Duodenal mucosa (tissue), 2 donors: ENCODE results near the gene MCCC1.

ENCODE experiments used
- H3K27ac ChIP-seq: one replicate; pipeline ENCODE4 v1.7.0; 2013; ENCODE audit warnings: low read depth, low read length
- H3K27me3 ChIP-seq, 2 donors: one replicate each; pipeline ENCODE4 v1.7.0; 2013; ENCODE audit warnings: low read length in 2 of 2, control low read depth in 1 of 2; ENCODE audit not compliant: insufficient read depth in 2 of 2, control insufficient read depth in 1 of 2
- H3K36me3 ChIP-seq, 2 donors: one replicate each; pipeline ENCODE4 v1.7.0; 2013; ENCODE audit warnings: low read length in 2 of 2, control low read depth in 1 of 2; ENCODE audit not compliant: insufficient read depth in 2 of 2, control insufficient read depth in 1 of 2
- H3K4me1 ChIP-seq, 2 donors: one replicate each; pipeline ENCODE4 v1.7.0; 2013; ENCODE audit warnings: low read length in 2 of 2, control low read depth in 1 of 2; ENCODE audit not compliant: insufficient read depth in 2 of 2, control insufficient read depth in 1 of 2
- H3K4me3 ChIP-seq, 2 donors: one replicate each; pipeline ENCODE4 v1.7.0; 2013; ENCODE audit warnings: low read length in 2 of 2, low read depth in 1 of 2
- H3K9ac ChIP-seq, 2 donors: one replicate each; pipeline ENCODE4 v1.7.0; 2013; ENCODE audit warnings: low read length in 2 of 2, low read depth in 1 of 2
- H3K9me3 ChIP-seq, 2 donors: one replicate each; pipeline ENCODE4 v1.7.0; 2013; ENCODE audit warnings: low read length in 2 of 2, control low read depth in 1 of 2; ENCODE audit not compliant: control insufficient read depth in 1 of 2

The MCCC1 gene

GRCh38 chr3:183031826-183032225, 67.5 kb downstream of the MCCC1 start:
- Histone ChIP-seq H3K27ac (no peak overlapping the region), H3K9ac (no peak overlapping the region), H3K27me3 (no peaks in the 10 kb centered on the region), H3K4me1 (no peaks in the 10 kb centered on the region), H3K36me3 (peaks cover 18 to 30% of the 10 kb centered on the region in 2 donors), H3K9me3 (peaks cover 6% of the 10 kb centered on the region in 2 donors), H3K4me3 (no peak overlapping the region)

- Histone ChIP-seq H3K9ac (no peak overlapping the region), H3K9me3 (peaks cover 6% of the 10 kb centered on the region in 2 donors), H3K4me1 (peaks cover 1 to 4% of the 10 kb centered on the region in 2 donors), H3K36me3 (peaks cover 14 to 19% of the 10 kb centered on the region in 2 donors), H3K4me3 (no peak overlapping the region), H3K27me3 (no peaks in the 10 kb centered on the region), H3K27ac (no peak overlapping the region)
Observed at GRCh38 chr3:183028416-183028815, 70.9 kb downstream of the MCCC1 start.

GRCh38 chr3:183027276-183027675, 72.0 kb downstream of the MCCC1 start:
- Histone ChIP-seq H3K9ac (no peak overlapping the region), H3K27ac (no peak overlapping the region), H3K36me3 (peaks cover 10 to 13% of the 10 kb centered on the region in 2 donors), H3K4me3 (no peak overlapping the region), H3K27me3 (no peaks in the 10 kb centered on the region), H3K9me3 (peaks cover 6% of the 10 kb centered on the region in 2 donors), H3K4me1 (peaks cover 6 to 13% of the 10 kb centered on the region in 2 donors)

- Histone ChIP-seq H3K9ac (no peak overlapping the region), H3K9me3 (peaks cover 0 to under 1% of the 10 kb centered on the region in 2 donors), H3K27ac (no peak overlapping the region), H3K4me1 (peaks cover 6 to 13% of the 10 kb centered on the region in 2 donors), H3K4me3 (no peak overlapping the region), H3K36me3 (peaks cover 10 to 28% of the 10 kb centered on the region in 2 donors), H3K27me3 (no peaks in the 10 kb centered on the region)
Observed at GRCh38 chr3:183022936-183023516, 76.3 kb downstream of the MCCC1 start.

GRCh38 chr3:183018421-183019192, 80.7 kb downstream of the MCCC1 start:
- H3K27ac ChIP-seq = no peak overlapping the region
- peaks cover 24 to 43% of the 10 kb centered on the region in 2 donors for H3K36me3 ChIP-seq
- no peak overlapping the region for H3K4me3 ChIP-seq
- no peaks in the 10 kb centered on the region for H3K9me3 ChIP-seq
- H3K4me1 ChIP-seq = peaks cover 6 to 10% of the 10 kb centered on the region in 2 donors
- no peaks in the 10 kb centered on the region for H3K27me3 ChIP-seq
- no peak overlapping the region for H3K9ac ChIP-seq

GRCh38 chr3:183015185-183015584, 84.1 kb downstream of the MCCC1 start:
- Histone ChIP-seq H3K4me1 (no peaks in the 10 kb centered on the region), H3K27me3 (no peaks in the 10 kb centered on the region), H3K4me3 (no peak overlapping the region), H3K27ac (no peak overlapping the region), H3K36me3 (peaks cover 14 to 31% of the 10 kb centered on the region in 2 donors), H3K9me3 (no peaks in the 10 kb centered on the region), H3K9ac (no peak overlapping the region)

- H3K4me1 ChIP-seq = no peaks in the 10 kb centered on the region
- H3K36me3 ChIP-seq = peaks cover 14 to 20% of the 10 kb centered on the region in 2 donors
- H3K9me3 ChIP-seq = no peaks in the 10 kb centered on the region
- no peak overlapping the region for H3K4me3 ChIP-seq
- H3K27me3 ChIP-seq = no peaks in the 10 kb centered on the region
- H3K9ac ChIP-seq = no peak overlapping the region
- no peak overlapping the region for H3K27ac ChIP-seq
Observed at GRCh38 chr3:183013856-183014255, 85.4 kb downstream of the MCCC1 start.

GRCh38 chr3:183013074-183013473, 86.2 kb downstream of the MCCC1 start:
- Histone ChIP-seq H3K27ac (no peak overlapping the region), H3K27me3 (no peaks in the 10 kb centered on the region), H3K9ac (no peak overlapping the region), H3K36me3 (peaks cover 14 to 19% of the 10 kb centered on the region in 2 donors), H3K4me3 (no peak overlapping the region), H3K9me3 (no peaks in the 10 kb centered on the region), H3K4me1 (no peaks in the 10 kb centered on the region)

- no peak overlapping the region for H3K4me3 ChIP-seq
- H3K27me3 ChIP-seq = no peaks in the 10 kb centered on the region
- no peaks in the 10 kb centered on the region for H3K9me3 ChIP-seq
- H3K9ac ChIP-seq = no peak overlapping the region
- H3K27ac ChIP-seq = no peak overlapping the region
- peaks cover 0 to 4% of the 10 kb centered on the region in 2 donors for H3K36me3 ChIP-seq
- no peaks in the 10 kb centered on the region for H3K4me1 ChIP-seq
Observed at GRCh38 chr3:183008800-183009199, 90.5 kb downstream of the MCCC1 start.

GRCh38 chr3:183008303-183008702, 91.0 kb downstream of the MCCC1 start:
- Histone ChIP-seq H3K36me3 (peaks cover 0 to 4% of the 10 kb centered on the region in 2 donors), H3K27me3 (no peaks in the 10 kb centered on the region), H3K4me1 (no peaks in the 10 kb centered on the region), H3K4me3 (no peak overlapping the region), H3K9me3 (no peaks in the 10 kb centered on the region), H3K27ac (no peak overlapping the region), H3K9ac (no peak overlapping the region)
